Vagina (tissue), 2 donors: ENCODE results near the gene PCP4. TPM values are rescaled to one million over a fixed set of nuclear protein-coding genes. Genes with fewer than 3 reads are reported as not detected.

ENCODE experiments used
- DNase-seq, 2 donors: peaks; one replicate each; pipeline ENCODE4 v3.0.0-alpha.2; 2017; ENCODE audit errors: extremely low spot score in 2 of 2
- H3K27ac ChIP-seq: fragments of 200-600 bp; sonication (generic); one replicate; pipeline ENCODE4 v1.5.1; 2019
- H3K27me3 ChIP-seq: fragments of 200-600 bp; sonication (generic); one replicate; pipeline ENCODE4 v1.5.1; 2019
- H3K36me3 ChIP-seq, 2 donors: fragments of 200-600 bp; sonication (generic); one replicate each; pipeline ENCODE4 v1.5.1; 2017 to 2019
- H3K4me1 ChIP-seq: fragments of 200-600 bp; sonication (generic); one replicate; pipeline ENCODE4 v1.5.1; 2019
- H3K4me3 ChIP-seq, 2 donors: fragments of 200-600 bp; sonication (generic); 1 replicate in 1 of 2; 2 replicates in 1 of 2; pipeline ENCODE4 v1.5.1; 2016 to 2019
- H3K9me3 ChIP-seq: fragments of 200-600 bp; sonication (generic); one replicate; pipeline ENCODE4 v1.5.1; 2019
- POLR2A ChIP-seq, 2 donors: fragments of 450-650 bp; IDR thresholded peaks; one replicate each; pipeline ENCODE4 v1.6.1; 2017; ENCODE audit warnings: antibody characterized with exemption in 2 of 2, mild to moderate bottlenecking in 2 of 2, moderate library complexity in 2 of 2
- POLR2AphosphoS5 ChIP-seq, 2 donors: sonication (generic); formaldehyde crosslinking; IDR thresholded peaks; one replicate each; pipeline ENCODE4 v1.9.0; 2017; ENCODE audit warnings: antibody characterized with exemption in 2 of 2, mild to moderate bottlenecking in 2 of 2, low read depth in 1 of 2; ENCODE audit not compliant: insufficient read depth in 1 of 2
- intact Hi-C: fragments of 100-400 bp; cut with DNase I; formaldehyde crosslinking; loops from one replicate; pipeline ENCODE4 v1.15.1; 2023
- total RNA-seq: library from RNA; depleted of rRNA; stranded (reverse); fragments of >200 nt; gene quantifications from one replicate; pipeline ENCODE4 v1.2.3, GENCODE V29; 2016
- TF ChIP-seq, protein P1 (sequence below), 3 experiments: fragments of 450-650 bp in 2 of 3; fragments of 200-600 bp in 1 of 3; sonication (generic) in 1 of 3; IDR thresholded peaks; one replicate each; pipeline ENCODE4 v1.5.1; 2017 to 2019; ENCODE audit warnings: antibody characterized with exemption in 3 of 3, mild to moderate bottlenecking in 2 of 3, moderate library complexity in 2 of 3

PCP4 gene
- total RNA-seq, 1 donor from 2014 or later, result 174 TPM

DNA sequence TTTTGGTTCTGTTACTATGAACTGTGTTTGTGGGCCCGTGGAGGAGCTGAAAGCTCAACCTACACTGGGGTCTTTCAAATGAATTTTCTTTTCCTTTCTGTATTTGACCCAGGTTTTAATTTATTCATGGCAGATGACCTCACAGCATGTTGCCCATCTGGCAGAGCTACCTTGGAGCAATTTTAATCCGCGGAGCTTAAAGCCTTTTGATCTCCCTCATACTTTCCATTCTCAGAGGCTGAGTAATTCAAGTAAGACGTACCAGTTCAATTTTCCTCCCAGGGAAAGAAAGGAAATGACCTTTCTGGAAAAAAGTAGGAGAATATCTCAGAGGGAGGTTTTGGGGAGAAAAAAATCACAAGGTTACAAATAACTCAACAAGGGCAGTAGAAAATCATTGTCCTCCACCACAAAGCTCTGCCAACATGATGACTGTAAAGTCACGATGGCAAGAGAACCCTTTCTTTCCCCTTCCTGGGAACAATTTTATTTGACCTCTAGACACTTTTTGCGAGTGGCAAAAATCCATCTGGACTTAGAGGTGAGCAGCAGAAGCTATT lies 21.6 kb upstream of the PCP4 start:
- no peaks in the 10 kb centered on the region for H3K27me3 ChIP-seq
- intact Hi-C loops, result no loop called here
- no peaks in the 10 kb centered on the region for H3K4me1 ChIP-seq
- no peak for TF ChIP-seq POLR2A (IDR thresholded peaks at IDR 0.05)
- no peak for TF ChIP-seq POLR2AphosphoS5 (IDR thresholded peaks at IDR 0.05; ENCODE audit: insufficient read depth in 1 of 2, low read depth in 1 of 2)
- TF ChIP-seq, protein P1, sequence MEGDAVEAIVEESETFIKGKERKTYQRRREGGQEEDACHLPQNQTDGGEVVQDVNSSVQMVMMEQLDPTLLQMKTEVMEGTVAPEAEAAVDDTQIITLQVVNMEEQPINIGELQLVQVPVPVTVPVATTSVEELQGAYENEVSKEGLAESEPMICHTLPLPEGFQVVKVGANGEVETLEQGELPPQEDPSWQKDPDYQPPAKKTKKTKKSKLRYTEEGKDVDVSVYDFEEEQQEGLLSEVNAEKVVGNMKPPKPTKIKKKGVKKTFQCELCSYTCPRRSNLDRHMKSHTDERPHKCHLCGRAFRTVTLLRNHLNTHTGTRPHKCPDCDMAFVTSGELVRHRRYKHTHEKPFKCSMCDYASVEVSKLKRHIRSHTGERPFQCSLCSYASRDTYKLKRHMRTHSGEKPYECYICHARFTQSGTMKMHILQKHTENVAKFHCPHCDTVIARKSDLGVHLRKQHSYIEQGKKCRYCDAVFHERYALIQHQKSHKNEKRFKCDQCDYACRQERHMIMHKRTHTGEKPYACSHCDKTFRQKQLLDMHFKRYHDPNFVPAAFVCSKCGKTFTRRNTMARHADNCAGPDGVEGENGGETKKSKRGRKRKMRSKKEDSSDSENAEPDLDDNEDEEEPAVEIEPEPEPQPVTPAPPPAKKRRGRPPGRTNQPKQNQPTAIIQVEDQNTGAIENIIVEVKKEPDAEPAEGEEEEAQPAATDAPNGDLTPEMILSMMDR (IDR thresholded peaks at IDR 0.05), result no peak
- H3K36me3 ChIP-seq, result no peaks in the 10 kb centered on the region
- H3K9me3 ChIP-seq, result no peaks in the 10 kb centered on the region
- no peak overlapping the region for H3K27ac ChIP-seq
- DNase-seq, result no peak
- H3K4me3 ChIP-seq, result no peak overlapping the region

DNA sequence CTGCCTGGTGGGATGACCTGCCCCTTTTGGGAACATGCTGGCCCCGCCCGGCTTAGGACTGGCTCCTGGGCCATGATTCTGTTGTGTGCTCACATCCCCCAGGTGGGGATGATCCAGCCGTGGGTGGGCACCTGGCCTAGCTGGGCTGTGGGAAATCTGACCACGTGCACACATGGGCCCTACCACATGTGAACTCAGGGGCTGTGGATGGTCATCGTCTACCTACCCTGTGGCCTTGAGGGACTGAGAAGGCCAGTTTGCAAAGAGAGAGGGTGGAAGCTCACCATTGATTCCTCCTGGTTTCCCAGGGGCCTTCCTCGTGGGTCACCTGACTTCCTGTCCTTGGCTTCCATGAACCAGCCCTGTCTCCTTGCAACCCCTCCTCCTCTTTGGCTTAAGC lies 19.4 kb upstream of the PCP4 start:
- peak in 1 of 2 donors; percentile 77 for DNase-seq
- intact Hi-C loops, result no loop called here

DNA sequence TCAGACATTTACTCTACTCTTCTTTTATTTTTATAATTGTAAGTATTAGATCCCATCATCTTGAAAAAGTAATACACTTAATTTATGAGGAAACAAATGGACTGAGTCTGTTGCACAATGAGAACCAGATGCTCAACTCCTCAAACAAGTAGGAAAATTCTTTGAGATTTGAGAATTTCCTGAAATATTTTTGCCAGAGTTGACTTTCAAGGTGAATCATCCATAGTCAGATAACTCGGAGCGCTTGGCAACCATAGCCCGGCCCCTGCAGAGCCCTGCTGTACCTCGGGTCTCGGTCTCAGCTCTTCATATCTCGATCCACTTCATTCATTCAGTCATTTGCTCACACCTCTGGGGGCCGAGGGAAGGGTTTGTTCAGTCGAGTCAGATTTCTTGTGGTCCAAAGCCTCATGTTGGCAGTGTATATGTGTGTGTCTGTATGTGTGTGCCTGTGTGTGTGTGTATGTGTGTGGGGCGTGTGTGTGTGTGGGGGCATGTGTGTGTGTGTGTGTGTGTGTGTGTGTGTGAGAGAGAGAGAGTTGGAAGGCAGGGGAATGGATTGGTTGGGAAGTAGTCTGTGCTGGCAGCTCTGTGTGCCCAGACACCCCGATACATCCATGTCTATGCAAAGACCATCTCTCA lies 18.1 kb upstream of the PCP4 start:
- intact Hi-C loops, result no loop called here
- Histone ChIP-seq H3K9me3 (no peaks in the 10 kb centered on the region), H3K36me3 (no peaks in the 10 kb centered on the region), H3K27me3 (no peaks in the 10 kb centered on the region), H3K4me3 (no peak overlapping the region), H3K27ac (no peak overlapping the region), H3K4me1 (no peaks in the 10 kb centered on the region)
- TF ChIP-seq POLR2A (IDR thresholded peaks at IDR 0.05) (no peak), POLR2AphosphoS5 (IDR thresholded peaks at IDR 0.05; ENCODE audit: insufficient read depth in 1 of 2, low read depth in 1 of 2) (no peak)
- TF ChIP-seq, protein P1 (IDR thresholded peaks at IDR 0.05), result no peak
- DNase-seq, result peak in 1 of 2 donors; percentile 70

More for the DNA sequence above, 19.4 kb upstream of the PCP4 start:
- Histone ChIP-seq H3K27me3 (no peaks in the 10 kb centered on the region), H3K4me3 (no peak overlapping the region), H3K4me1 (no peaks in the 10 kb centered on the region), H3K9me3 (no peaks in the 10 kb centered on the region), H3K27ac (no peak overlapping the region), H3K36me3 (no peaks in the 10 kb centered on the region)
- TF ChIP-seq POLR2A (IDR thresholded peaks at IDR 0.05), result no peak
- TF ChIP-seq, protein P1 (IDR thresholded peaks at IDR 0.05), result no peak
- TF ChIP-seq POLR2AphosphoS5 (IDR thresholded peaks at IDR 0.05; ENCODE audit: insufficient read depth in 1 of 2, low read depth in 1 of 2), result no peak

DNA sequence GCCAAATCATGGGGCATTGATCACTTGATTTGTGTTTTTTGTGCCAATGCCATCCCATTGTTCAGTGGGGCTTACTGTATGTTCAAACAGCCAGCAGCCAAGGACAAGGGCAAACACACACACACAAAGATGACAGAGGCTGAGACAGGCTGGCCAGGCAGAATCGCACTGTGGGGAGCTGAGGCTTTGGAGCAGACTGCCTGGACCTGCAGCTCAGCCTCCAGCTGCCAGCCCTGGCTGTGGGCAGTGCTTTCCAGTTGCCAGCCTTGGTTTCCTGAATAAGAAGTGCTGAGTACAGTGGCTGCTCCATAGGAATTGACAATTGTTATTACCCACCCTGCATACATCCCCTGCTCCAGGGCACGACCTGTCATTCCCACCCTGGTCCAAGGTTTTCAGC lies 16.9 kb upstream of the PCP4 start:
- Histone ChIP-seq H3K9me3 (no peaks in the 10 kb centered on the region), H3K27ac (no peak overlapping the region), H3K36me3 (no peaks in the 10 kb centered on the region), H3K27me3 (no peaks in the 10 kb centered on the region), H3K4me1 (no peaks in the 10 kb centered on the region), H3K4me3 (no peak overlapping the region)
- intact Hi-C loops, result no loop called here
- DNase-seq, result peak in 1 of 2 donors; percentile 77
- no peak for TF ChIP-seq POLR2A (IDR thresholded peaks at IDR 0.05)

DNA sequence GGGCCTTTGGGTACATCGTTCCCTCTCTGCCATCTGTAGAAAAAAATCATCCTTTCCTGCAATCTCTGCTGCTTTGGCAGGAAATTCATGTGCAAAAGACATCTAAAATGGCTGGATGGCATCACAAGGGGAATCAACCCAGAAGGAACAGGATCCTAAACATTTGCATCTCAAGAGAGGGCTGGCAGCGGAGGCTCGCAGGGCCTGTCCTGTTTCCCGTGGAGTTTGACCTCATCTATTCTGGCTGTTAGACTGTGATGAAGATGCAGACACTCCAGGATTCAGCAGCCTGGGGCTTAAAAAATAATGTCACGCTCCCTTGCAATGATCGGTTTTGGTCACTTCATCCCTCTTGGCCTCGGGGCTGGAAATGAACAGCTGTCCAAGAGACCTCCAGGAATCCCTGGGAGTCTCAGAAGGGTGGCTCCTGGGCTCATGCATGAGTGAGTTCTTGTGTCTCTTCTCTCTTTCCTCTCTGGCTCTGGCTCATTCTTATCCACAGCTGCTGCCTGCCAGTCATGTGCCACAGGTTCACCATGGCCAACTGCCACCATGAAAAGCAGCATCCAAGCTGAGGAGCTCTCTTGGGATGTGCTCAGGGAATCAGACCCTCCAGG lies 16.1 kb upstream of the PCP4 start:
- Histone ChIP-seq H3K36me3 (no peaks in the 10 kb centered on the region), H3K27ac (no peak overlapping the region), H3K4me1 (no peaks in the 10 kb centered on the region), H3K9me3 (no peaks in the 10 kb centered on the region), H3K27me3 (no peaks in the 10 kb centered on the region), H3K4me3 (no peak overlapping the region)
- TF ChIP-seq POLR2A (IDR thresholded peaks at IDR 0.05), result no peak
- TF ChIP-seq POLR2AphosphoS5 (IDR thresholded peaks at IDR 0.05; ENCODE audit: insufficient read depth in 1 of 2, low read depth in 1 of 2), result no peak
- TF ChIP-seq, protein P1 (IDR thresholded peaks at IDR 0.05), result no peak
- intact Hi-C loops, result no loop called here
- DNase-seq, result peak; percentile 60 to 82
